ENCODE data around the gene CD209. TPM values are rescaled to one million over a fixed set of nuclear protein-coding genes. Genes with fewer than 3 reads are reported as not detected.
"Not testable (repeated sequence)": the region's sequence is repeated elsewhere in the genome, so short reads cannot be mapped to it uniquely, and the experiment has no call there.

CD209 gene, protein sequence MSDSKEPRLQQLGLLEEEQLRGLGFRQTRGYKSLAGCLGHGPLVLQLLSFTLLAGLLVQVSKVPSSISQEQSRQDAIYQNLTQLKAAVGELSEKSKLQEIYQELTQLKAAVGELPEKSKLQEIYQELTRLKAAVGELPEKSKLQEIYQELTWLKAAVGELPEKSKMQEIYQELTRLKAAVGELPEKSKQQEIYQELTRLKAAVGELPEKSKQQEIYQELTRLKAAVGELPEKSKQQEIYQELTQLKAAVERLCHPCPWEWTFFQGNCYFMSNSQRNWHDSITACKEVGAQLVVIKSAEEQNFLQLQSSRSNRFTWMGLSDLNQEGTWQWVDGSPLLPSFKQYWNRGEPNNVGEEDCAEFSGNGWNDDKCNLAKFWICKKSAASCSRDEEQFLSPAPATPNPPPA
- total RNA-seq (1 to 10 TPM; 2.0 to 3.3 TPM), polyA plus RNA-seq (1 to 10 TPM in 1 of 2 donors, under 1 TPM in 1; 0.57 to 1.6 TPM)
- long read RNA-seq, donor 1, full-length matches to known transcripts, result 1 of 1 reads
- long read RNA-seq, donor 1, partial matches to known transcripts, result 0 of 1 reads
- long read RNA-seq, donor 1, other reads (novel, unspliced or antisense), result 0 of 1 reads
- long read RNA-seq, donor 2, result 0 reads
- long read RNA-seq, donor 3, result 0 reads
- long read RNA-seq, donor 4, result 0 reads
- long read RNA-seq, donor 5, partial matches to known transcripts, result 0 of 12 reads
- long read RNA-seq, donor 5, other reads (novel, unspliced or antisense), result 12 of 12 reads

DNA sequence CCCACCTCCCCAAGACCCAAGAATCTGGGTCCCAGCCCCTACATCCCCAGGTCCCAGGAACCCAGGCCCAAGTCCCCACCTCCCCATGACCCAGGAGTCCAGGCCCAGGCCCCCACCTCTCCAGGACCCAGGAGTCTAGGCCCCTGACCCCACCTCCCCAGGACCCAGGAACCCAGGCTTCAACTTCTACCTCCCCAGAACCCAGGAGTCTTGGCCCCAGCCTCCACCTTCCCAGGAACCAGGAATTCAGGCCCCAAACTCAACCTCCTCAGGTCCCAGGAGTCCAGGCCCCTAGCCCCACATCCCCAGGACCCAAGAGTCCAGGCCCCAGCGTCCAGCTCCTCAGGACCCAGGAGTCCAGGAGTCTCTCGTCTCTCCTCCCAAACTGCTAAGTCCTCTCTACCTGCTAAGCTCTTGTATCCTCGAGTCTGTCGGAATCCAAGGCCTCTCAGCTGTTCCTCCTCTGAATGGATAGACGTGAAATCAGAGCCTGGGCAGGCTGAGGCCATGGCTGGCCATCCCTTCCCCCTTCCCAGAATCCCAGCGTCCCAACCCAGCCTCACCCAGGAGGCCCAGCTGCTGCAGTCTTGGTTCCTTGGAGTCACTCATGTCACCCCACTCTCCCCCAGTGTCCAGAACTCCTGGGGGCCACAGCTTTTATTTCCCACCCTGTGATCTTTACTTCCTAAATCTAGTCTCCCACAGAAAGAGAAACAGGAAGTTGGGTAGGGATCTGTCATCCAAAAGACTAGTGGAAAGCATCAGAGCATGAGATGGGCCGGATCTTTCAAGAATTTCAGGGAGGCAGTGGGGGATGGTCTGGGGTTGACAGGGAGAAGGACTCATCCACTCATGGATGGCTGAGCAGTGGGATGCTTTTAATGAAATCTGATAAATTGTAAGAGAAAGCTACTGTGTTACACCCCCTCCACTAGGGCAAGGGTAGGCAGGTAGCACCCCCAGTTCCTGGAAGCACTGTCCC lies at the start of gene CD209:
Gene CD209, minus strand, starts transcription at position 632 of the 982 bp plus-strand sequence. Its CDS starts 23 bp downstream, at position 609.
- 71 to 74% methylated on average over 7 of the region's 7 CpGs for WGBS, 2 donors
- Histone ChIP-seq H3K27me3 (ENCODE audit: control insufficient read depth in 3 of 3, insufficient read depth in 3 of 3, low read length in 2 of 3) (no peaks in the 10 kb centered on the region), H3K27ac (ENCODE audit: low read depth in 1 of 2, low read length in 1 of 2) (no peak within 1 kb of the TSS), H3K9ac (ENCODE audit: insufficient read depth in 1 of 2, low read length in 2 of 2) (no peak within 1 kb of the TSS), H3K4me1 (ENCODE audit: control insufficient read depth in 5 of 5, insufficient read depth in 5 of 5, low read length in 5 of 5) (no peaks in the 10 kb centered on the region), H3K4me3 (no peak within 1 kb of the TSS), H3K9me3 (ENCODE audit: control insufficient read depth in 4 of 4, insufficient read depth in 3 of 4, low read length in 3 of 4) (no peaks in the 10 kb centered on the region), H3K36me3 (ENCODE audit: control insufficient read depth in 4 of 4, insufficient read depth in 4 of 4, low read length in 4 of 4) (no peaks in the 10 kb centered on the region)
- no peak for ATAC-seq (ENCODE audit: insufficient read depth, low FRiP score)
- no peak for DNase-seq
- TF ChIP-seq CTCF (IDR thresholded peaks at IDR 0.05; ENCODE audit: control extremely low read depth, extremely low read depth), result no peak

DNA sequence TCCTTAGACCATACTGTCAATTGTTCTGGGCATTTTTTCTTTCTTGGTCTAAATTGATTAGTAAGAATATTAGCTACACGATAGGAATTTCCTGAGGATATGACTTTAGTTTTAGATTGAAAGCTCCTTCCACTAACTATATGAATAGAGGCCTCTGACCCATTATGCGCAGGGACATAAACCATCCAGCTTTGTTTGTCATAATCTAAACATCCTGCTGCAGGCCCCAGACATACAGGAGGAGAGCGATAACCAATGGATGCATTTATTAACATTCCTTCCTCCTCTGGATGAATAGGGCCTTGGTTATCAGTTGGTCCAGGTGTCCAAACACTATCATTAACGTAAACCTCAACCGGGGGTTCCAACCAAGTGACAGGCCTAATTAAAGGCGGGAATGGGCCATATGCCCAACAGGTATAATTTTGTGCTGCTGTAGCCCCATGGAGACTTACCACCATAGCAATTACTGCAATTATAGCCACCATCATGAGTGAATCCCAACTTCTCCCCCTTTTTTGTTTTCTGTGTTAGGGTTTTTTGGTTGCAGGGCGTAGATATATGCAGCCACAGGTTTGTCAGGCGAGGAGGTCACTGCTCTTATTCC lies 48.3 kb upstream of the CD209 start:
- Histone ChIP-seq H3K27me3 (ENCODE audit: control insufficient read depth in 3 of 3, insufficient read depth in 3 of 3, low read length in 2 of 3) (peaks cover 0 to 10% (median 9%) of the 10 kb centered on the region in 3 donors), H3K9me3 (ENCODE audit: control insufficient read depth in 4 of 4, insufficient read depth in 3 of 4, low read length in 3 of 4) (peaks cover 0 to 2% (median 0%) of the 10 kb centered on the region in 4 donors), H3K9ac (ENCODE audit: insufficient read depth in 1 of 2, low read length in 2 of 2) (no peak overlapping the region), H3K27ac (ENCODE audit: low read depth in 1 of 2, low read length in 1 of 2) (no peak overlapping the region), H3K36me3 (ENCODE audit: control insufficient read depth in 4 of 4, insufficient read depth in 4 of 4, low read length in 4 of 4) (no peaks in the 10 kb centered on the region), H3K4me1 (ENCODE audit: control insufficient read depth in 5 of 5, insufficient read depth in 5 of 5, low read length in 5 of 5) (no peaks in the 10 kb centered on the region), H3K4me3 (no peak overlapping the region)
- DNase-seq (peak in 2 of 3 donors; percentile 25 to 28), ATAC-seq (ENCODE audit: insufficient read depth, low FRiP score) (no peak)
- WGBS, 2 donors, result 60 to 67% methylated on average over 8 of the region's 8 CpGs
- TF ChIP-seq CTCF (IDR thresholded peaks at IDR 0.05; ENCODE audit: control extremely low read depth, extremely low read depth), result no peak

DNA sequence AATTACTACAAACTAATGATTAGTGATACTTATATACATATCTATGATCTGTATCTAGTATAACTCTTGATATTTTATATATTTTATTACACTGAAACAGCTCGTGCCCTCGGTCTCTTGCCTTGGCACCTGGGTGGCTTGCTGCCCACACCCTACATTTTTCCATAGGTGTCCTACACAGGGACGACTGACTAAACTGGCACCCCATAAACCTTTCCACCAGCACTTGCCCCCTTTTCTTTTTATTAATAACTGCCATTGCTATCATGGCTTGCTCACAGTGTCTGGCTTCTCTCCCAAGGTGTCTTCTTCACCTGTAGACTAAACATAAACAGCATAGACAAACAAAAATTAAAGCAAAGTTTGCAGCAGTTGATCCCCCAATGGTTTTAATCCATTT lies 46.2 kb upstream of the CD209 start:
- Histone ChIP-seq H3K4me3 (no peak overlapping the region), H3K9me3 (ENCODE audit: control insufficient read depth in 4 of 4, insufficient read depth in 3 of 4, low read length in 3 of 4) (peaks cover 0 to 2% (median 0%) of the 10 kb centered on the region in 4 donors), H3K4me1 (ENCODE audit: control insufficient read depth in 5 of 5, insufficient read depth in 5 of 5, low read length in 5 of 5) (peaks cover 0 to 4% (median 0%) of the 10 kb centered on the region in 5 donors), H3K27me3 (ENCODE audit: control insufficient read depth in 3 of 3, insufficient read depth in 3 of 3, low read length in 2 of 3) (peaks cover 0 to 14% (median 9%) of the 10 kb centered on the region in 3 donors), H3K27ac (ENCODE audit: low read depth in 1 of 2, low read length in 1 of 2) (no peak overlapping the region), H3K36me3 (ENCODE audit: control insufficient read depth in 4 of 4, insufficient read depth in 4 of 4, low read length in 4 of 4) (no peaks in the 10 kb centered on the region), H3K9ac (ENCODE audit: insufficient read depth in 1 of 2, low read length in 2 of 2) (no peak overlapping the region)
- no peak for ATAC-seq (ENCODE audit: insufficient read depth, low FRiP score)
- DNase-seq, result no peak
- 89 to 90% methylated on average over 3 of the region's 3 CpGs for WGBS, 2 donors
- no peak for TF ChIP-seq CTCF (IDR thresholded peaks at IDR 0.05; ENCODE audit: control extremely low read depth, extremely low read depth)

DNA sequence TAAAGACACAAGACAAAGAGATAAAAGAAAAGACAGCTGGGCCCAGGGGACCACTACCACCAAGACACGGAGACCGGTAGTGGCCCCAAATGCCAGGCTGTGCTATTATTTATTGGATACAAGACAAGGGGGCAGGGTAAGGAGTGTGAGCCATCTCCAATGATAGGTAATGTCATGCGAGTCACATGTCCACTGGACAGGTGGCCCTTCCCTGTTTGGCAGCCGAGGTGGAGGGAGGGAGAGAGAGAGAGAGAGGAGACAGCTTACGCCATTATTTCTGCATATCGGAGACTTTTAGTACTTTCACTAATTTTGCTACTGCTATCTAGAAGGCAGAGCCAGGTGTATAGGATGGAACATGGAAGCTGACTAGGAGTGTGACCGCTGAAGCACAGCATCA lies 45.4 kb upstream of the CD209 start:
- not testable (repeated sequence) for H3K36me3 ChIP-seq (ENCODE audit: control insufficient read depth in 4 of 4, insufficient read depth in 4 of 4, low read length in 4 of 4); H3K9me3 ChIP-seq (ENCODE audit: control insufficient read depth in 4 of 4, insufficient read depth in 3 of 4, low read length in 3 of 4); ATAC-seq (ENCODE audit: insufficient read depth, low FRiP score); H3K27ac ChIP-seq (ENCODE audit: low read depth in 1 of 2, low read length in 1 of 2); H3K9ac ChIP-seq (ENCODE audit: insufficient read depth in 1 of 2, low read length in 2 of 2); H3K4me1 ChIP-seq (ENCODE audit: control insufficient read depth in 5 of 5, insufficient read depth in 5 of 5, low read length in 5 of 5); H3K4me3 ChIP-seq; DNase-seq
- WGBS, 2 donors, result 90 to 93% methylated on average over 7 of the region's 7 CpGs
- H3K27me3 ChIP-seq (ENCODE audit: control insufficient read depth in 3 of 3, insufficient read depth in 3 of 3, low read length in 2 of 3), result peaks cover 0 to 18% (median 12%) of the 10 kb centered on the region in 3 donors
